ENCODE data around the gene WDR13. TPM values are rescaled to one million over a fixed set of nuclear protein-coding genes. Genes with fewer than 3 reads are reported as not detected.

Gene WDR13
- total and polyA plus RNA-seq, 4 donors: 50.7 to 182 (median 166) TPM

- ATAC-seq (ENCODE audit: insufficient read depth, low FRiP score) (no peak), DNase-seq (no peak)
- no peak overlapping the region for H3K27ac ChIP-seq (ENCODE audit: low read depth in 1 of 2, low read length in 1 of 2)
- peaks cover 0 to 3% (median 0%) of the 10 kb centered on the region in 5 donors for H3K4me1 ChIP-seq (ENCODE audit: control insufficient read depth in 5 of 5, insufficient read depth in 5 of 5, low read length in 5 of 5)
- H3K9ac ChIP-seq (ENCODE audit: insufficient read depth in 1 of 2, low read length in 2 of 2): no peak overlapping the region
- TF ChIP-seq CTCF (IDR thresholded peaks at IDR 0.05; ENCODE audit: control extremely low read depth, extremely low read depth): no peak
- H3K27me3 ChIP-seq (ENCODE audit: control insufficient read depth in 3 of 3, insufficient read depth in 3 of 3, low read length in 2 of 3): no peaks in the 10 kb centered on the region
- no peak overlapping the region for H3K4me3 ChIP-seq
- no peaks in the 10 kb centered on the region for H3K36me3 ChIP-seq (ENCODE audit: control insufficient read depth in 4 of 4, insufficient read depth in 4 of 4, low read length in 4 of 4)
- H3K9me3 ChIP-seq (ENCODE audit: control insufficient read depth in 4 of 4, insufficient read depth in 3 of 4, low read length in 3 of 4): peaks cover 0 to 2% (median 0%) of the 10 kb centered on the region in 4 donors
- 33 to 38% methylated on average over 8 of the region's 8 CpGs for WGBS, 2 donors
These were observed 20.4 kb downstream of the WDR13 start for GRCh38 chrX:48617542-48618340.

- ATAC-seq (ENCODE audit: insufficient read depth, low FRiP score): no peak
These were observed 29.4 kb downstream of the WDR13 start for GRCh38 chrX:48626401-48627298.

GRCh38 chrX:48631376-48632090 is 34.2 kb downstream of the WDR13 start:
- peak; percentile 84 for ATAC-seq (ENCODE audit: insufficient read depth, low FRiP score)
- Histone ChIP-seq H3K9ac (ENCODE audit: insufficient read depth in 1 of 2, low read length in 2 of 2) (no peak overlapping the region), H3K27me3 (ENCODE audit: control insufficient read depth in 3 of 3, insufficient read depth in 3 of 3, low read length in 2 of 3) (no peaks in the 10 kb centered on the region), H3K27ac (ENCODE audit: low read depth in 1 of 2, low read length in 1 of 2) (no peak overlapping the region), H3K4me3 (no peak overlapping the region), H3K36me3 (ENCODE audit: control insufficient read depth in 4 of 4, insufficient read depth in 4 of 4, low read length in 4 of 4) (no peaks in the 10 kb centered on the region), H3K4me1 (ENCODE audit: control insufficient read depth in 5 of 5, insufficient read depth in 5 of 5, low read length in 5 of 5) (peaks cover 0 to 4% (median 0%) of the 10 kb centered on the region in 5 donors), H3K9me3 (ENCODE audit: control insufficient read depth in 4 of 4, insufficient read depth in 3 of 4, low read length in 3 of 4) (peaks cover 0 to 3% (median 0%) of the 10 kb centered on the region in 4 donors)
- 8 to 45% methylated on average over 17 to 18 of the region's 18 CpGs for WGBS, 2 donors
- TF ChIP-seq CTCF (IDR thresholded peaks at IDR 0.05; ENCODE audit: control extremely low read depth, extremely low read depth): peak; percentile 37
- peak; percentile 92 to 95 (median 94) for DNase-seq

More at GRCh38 chrX:48626401-48627298, 29.4 kb downstream of the WDR13 start:
- WGBS, 2 donors: 84 to 96% methylated on average over 5 of the region's 5 CpGs
- Histone ChIP-seq H3K36me3 (ENCODE audit: control insufficient read depth in 4 of 4, insufficient read depth in 4 of 4, low read length in 4 of 4) (no peaks in the 10 kb centered on the region), H3K4me3 (no peak overlapping the region), H3K27ac (ENCODE audit: low read depth in 1 of 2, low read length in 1 of 2) (no peak overlapping the region), H3K27me3 (ENCODE audit: control insufficient read depth in 3 of 3, insufficient read depth in 3 of 3, low read length in 2 of 3) (no peaks in the 10 kb centered on the region), H3K9ac (ENCODE audit: insufficient read depth in 1 of 2, low read length in 2 of 2) (no peak overlapping the region), H3K4me1 (ENCODE audit: control insufficient read depth in 5 of 5, insufficient read depth in 5 of 5, low read length in 5 of 5) (peaks cover 0 to 2% (median 0%) of the 10 kb centered on the region in 5 donors), H3K9me3 (ENCODE audit: control insufficient read depth in 4 of 4, insufficient read depth in 3 of 4, low read length in 3 of 4) (peaks cover 0 to 3% (median 0%) of the 10 kb centered on the region in 4 donors)
- DNase-seq: no peak
- TF ChIP-seq CTCF (IDR thresholded peaks at IDR 0.05; ENCODE audit: control extremely low read depth, extremely low read depth): no peak
